ENCODE data around the gene RPLP2.

RPLP2 gene

DNA sequence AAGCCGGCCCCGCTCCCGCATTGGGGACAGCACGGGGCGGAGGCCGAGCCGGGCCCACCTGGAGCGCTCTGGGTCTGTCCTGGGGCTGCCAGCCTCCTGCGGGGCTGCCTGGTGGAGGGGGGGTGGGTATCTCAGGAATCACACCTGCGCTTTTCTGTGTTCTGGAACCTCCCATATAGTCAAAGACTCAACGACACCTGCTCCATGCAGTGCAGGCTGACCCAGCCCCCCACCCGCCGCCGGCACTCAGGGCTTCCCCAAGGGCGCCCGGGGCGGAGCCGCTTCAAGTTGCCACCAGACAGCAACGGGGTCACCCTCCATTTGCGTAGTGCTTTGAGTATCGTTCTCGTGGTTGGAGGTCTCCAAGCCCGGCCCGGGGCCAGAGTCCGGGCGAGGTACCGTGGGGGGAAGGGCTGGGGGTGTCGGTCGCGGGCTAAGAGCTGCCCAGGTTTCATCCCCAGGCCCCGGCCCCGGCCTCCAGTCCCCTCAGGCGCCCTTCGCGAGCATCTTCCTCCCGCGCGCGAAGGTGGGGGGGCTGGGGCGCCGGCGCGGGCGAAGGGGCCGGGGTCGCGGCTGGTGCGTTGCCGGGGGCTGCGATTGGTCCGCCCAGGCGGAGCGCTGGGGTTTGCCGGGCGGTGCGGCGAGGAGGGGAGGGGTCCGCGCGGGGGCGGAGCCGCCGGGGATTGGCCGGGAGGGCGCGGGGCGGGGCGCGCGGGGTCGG, 39.5 kb downstream of the RPLP2 start:
- Histone ChIP-seq H3K27me3 (ENCODE audit: control insufficient read depth, insufficient read depth, low read length) (no peaks in the 10 kb centered on the region), H3K9me3 (ENCODE audit: control insufficient read depth, low read length) (no peaks in the 10 kb centered on the region), H3K27ac (no peak overlapping the region), H3K9ac (no peak overlapping the region), H3K79me2 (no peaks in the 10 kb centered on the region), H3K4me2 (ENCODE audit: low read length) (no peak overlapping the region), H3K4me1 (no peaks in the 10 kb centered on the region), H3K36me3 (ENCODE audit: control insufficient read depth, insufficient read depth, low read length) (no peaks in the 10 kb centered on the region), H3K4me3 (ENCODE audit: low read depth, low read length) (no peak overlapping the region), H2AFZ (no peak overlapping the region)
- TF ChIP-seq, protein P1, sequence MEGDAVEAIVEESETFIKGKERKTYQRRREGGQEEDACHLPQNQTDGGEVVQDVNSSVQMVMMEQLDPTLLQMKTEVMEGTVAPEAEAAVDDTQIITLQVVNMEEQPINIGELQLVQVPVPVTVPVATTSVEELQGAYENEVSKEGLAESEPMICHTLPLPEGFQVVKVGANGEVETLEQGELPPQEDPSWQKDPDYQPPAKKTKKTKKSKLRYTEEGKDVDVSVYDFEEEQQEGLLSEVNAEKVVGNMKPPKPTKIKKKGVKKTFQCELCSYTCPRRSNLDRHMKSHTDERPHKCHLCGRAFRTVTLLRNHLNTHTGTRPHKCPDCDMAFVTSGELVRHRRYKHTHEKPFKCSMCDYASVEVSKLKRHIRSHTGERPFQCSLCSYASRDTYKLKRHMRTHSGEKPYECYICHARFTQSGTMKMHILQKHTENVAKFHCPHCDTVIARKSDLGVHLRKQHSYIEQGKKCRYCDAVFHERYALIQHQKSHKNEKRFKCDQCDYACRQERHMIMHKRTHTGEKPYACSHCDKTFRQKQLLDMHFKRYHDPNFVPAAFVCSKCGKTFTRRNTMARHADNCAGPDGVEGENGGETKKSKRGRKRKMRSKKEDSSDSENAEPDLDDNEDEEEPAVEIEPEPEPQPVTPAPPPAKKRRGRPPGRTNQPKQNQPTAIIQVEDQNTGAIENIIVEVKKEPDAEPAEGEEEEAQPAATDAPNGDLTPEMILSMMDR (IDR thresholded peaks at IDR 0.05) = no peak

DNA sequence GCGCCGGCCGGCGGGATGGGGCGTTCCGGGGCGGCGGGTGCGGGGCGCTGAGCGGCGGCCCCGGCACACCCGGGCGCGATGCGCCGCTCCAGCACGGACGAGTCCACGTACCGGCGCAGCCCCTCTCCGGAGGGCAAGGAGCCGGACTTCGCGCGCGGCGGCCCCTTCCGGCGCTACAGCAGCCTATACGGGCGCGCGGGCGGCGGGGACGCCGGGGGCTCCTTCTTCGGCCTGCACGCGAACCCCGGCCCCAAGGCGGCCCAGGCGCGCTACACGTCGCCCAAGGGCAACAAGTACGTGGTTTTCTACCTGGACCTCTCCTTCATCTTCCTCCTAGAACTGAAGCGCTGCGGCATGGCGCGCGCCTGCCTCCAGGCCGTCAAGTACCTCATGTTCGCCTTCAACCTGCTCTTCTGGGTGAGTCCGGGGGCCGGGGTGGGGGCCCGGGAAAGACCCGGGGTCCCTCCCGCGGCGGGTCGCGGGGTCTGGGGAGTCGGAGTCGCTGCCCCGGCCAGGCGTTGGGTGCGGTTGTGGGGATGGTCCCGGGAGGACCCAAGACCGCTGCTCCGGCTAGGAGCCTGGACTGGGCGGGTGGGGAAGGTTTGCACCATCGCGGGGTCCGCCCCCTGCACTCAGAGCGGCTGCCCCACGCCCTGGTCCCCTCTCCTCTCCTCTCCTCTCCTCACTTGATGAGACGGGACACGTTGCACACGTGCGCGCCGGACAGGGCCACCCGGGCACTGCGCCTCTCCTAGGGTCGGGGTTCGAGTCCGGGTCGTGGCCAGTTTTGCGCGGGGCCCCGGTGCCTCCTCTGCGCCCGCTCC, 40.4 kb downstream of the RPLP2 start:
- Histone ChIP-seq H3K36me3 (ENCODE audit: control insufficient read depth, insufficient read depth, low read length) (no peaks in the 10 kb centered on the region), H3K9ac (no peak overlapping the region), H3K4me3 (ENCODE audit: low read depth, low read length) (no peak overlapping the region), H3K9me3 (ENCODE audit: control insufficient read depth, low read length) (no peaks in the 10 kb centered on the region), H2AFZ (no peak overlapping the region), H3K4me2 (ENCODE audit: low read length) (no peak overlapping the region), H3K27me3 (ENCODE audit: control insufficient read depth, insufficient read depth, low read length) (no peaks in the 10 kb centered on the region), H3K4me1 (no peaks in the 10 kb centered on the region), H3K27ac (no peak overlapping the region), H3K79me2 (no peaks in the 10 kb centered on the region)
- TF ChIP-seq, protein P1 (IDR thresholded peaks at IDR 0.05) = no peak

DNA sequence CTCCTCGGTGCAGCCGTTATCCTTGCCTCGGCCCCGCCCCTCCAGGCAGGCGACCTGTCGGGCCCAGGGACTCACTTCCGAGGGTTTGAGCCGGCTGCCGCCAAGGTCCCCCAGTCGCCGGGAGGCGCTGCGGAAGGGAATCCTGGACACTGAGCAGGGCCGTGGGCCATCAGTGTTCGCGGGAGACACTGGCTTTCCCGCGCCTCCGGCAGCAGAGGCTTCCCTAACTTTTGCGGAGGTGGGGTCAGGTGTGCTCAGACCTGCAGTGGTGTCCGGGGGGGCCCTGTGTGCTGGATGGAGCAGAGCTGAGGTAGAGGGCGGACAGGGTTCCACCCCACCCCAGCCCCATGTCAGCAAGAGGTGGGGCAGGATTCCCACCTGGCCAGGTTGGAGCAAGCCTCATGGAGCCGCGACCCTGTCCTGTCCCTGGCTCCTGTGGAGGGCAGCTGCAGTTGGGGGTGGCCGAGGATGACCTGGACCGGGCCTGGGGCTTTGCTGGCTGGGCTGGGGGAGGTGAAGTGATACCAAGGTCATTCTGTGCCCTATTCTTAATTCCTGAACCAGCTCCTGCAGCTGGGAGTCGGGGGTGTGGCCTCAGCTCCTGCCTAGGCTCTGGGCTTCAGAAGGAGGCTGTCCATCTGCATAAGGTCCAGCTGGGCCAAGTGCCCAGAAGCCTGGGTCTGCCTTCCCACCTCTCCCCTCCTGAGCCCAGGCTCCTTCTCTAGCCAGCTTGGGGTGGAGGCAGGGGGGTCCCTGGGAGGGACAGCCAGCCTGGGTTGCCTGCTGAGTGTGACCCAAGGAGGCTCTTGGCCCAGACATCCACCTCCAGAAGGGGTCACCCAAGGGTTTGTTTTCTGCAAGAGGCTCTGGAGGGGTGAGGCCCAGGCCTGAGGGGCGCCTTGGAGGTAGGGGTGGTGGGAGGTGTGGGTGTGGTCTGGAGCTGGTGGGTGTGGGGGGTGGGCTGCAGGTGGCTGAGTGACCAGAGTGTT, 41.3 kb downstream of the RPLP2 start:
- Histone ChIP-seq H3K9ac (no peak overlapping the region), H3K4me2 (ENCODE audit: low read length) (no peak overlapping the region), H3K79me2 (no peaks in the 10 kb centered on the region), H2AFZ (no peak overlapping the region), H3K36me3 (ENCODE audit: control insufficient read depth, insufficient read depth, low read length) (no peaks in the 10 kb centered on the region), H3K4me1 (no peaks in the 10 kb centered on the region), H3K27me3 (ENCODE audit: control insufficient read depth, insufficient read depth, low read length) (no peaks in the 10 kb centered on the region), H3K4me3 (ENCODE audit: low read depth, low read length) (no peak overlapping the region), H3K27ac (no peak overlapping the region), H3K9me3 (ENCODE audit: control insufficient read depth, low read length) (no peaks in the 10 kb centered on the region)
- TF ChIP-seq, protein P1 (IDR thresholded peaks at IDR 0.05) = no peak

DNA sequence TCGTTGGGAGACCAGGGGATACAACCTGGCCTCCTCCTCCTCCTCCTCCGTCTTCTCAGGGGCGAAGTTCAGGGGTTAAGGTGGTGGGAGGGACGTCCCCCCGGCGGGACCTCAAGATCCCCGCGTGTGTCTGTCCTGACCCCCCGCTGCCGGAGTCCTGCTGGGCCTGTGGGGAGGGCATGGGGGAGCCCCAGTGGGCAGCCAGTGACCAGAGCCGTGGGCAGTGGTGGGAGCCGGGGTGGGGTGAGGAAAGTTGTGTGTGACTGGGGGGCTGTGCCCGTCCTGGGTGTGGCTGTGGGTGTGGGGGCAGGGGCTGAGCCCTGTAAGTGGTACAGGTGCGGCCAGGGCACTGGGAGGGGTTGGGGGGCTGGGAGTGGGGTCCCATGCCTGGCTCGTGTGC, 43.0 kb downstream of the RPLP2 start:
- H3K4me1 ChIP-seq = no peaks in the 10 kb centered on the region

More for the DNA sequence above, 43.0 kb downstream of the RPLP2 start:
- H3K9me3 ChIP-seq (ENCODE audit: control insufficient read depth, low read length) = no peaks in the 10 kb centered on the region
- no peak overlapping the region for H3K4me3 ChIP-seq (ENCODE audit: low read depth, low read length)
- no peaks in the 10 kb centered on the region for H3K79me2 ChIP-seq
- no peak overlapping the region for H3K9ac ChIP-seq
- no peaks in the 10 kb centered on the region for H3K27me3 ChIP-seq (ENCODE audit: control insufficient read depth, insufficient read depth, low read length)
- no peak overlapping the region for H2AFZ ChIP-seq
- TF ChIP-seq, protein P1 (IDR thresholded peaks at IDR 0.05) = no peak
- no peak overlapping the region for H3K4me2 ChIP-seq (ENCODE audit: low read length)
- no peaks in the 10 kb centered on the region for H3K36me3 ChIP-seq (ENCODE audit: control insufficient read depth, insufficient read depth, low read length)
- no peak overlapping the region for H3K27ac ChIP-seq
